NCI-H146 (cell line): ENCODE results near the gene TRAK1.

Source experiments
- DNase-seq: peaks from one replicate; lab custom pipeline; 2025; lab: John Stamatoyannopoulos, UW

TRAK1 gene

GRCh38 chr3:42157540-42158538 lies 66.7 kb downstream of the TRAK1 start:
- no peak for DNase-seq

GRCh38 chr3:42159147-42159546 lies 68.0 kb downstream of the TRAK1 start:
- no peak for DNase-seq

- peak; percentile 91 for DNase-seq
These were observed 68.7 kb downstream of the TRAK1 start for GRCh38 chr3:42159706-42160472.

GRCh38 chr3:42161050-42161935 lies 70.1 kb downstream of the TRAK1 start:
- DNase-seq: no peak

- no peak for DNase-seq
These were observed 71.3 kb downstream of the TRAK1 start for GRCh38 chr3:42162462-42162861.

GRCh38 chr3:42163622-42164244 lies 72.6 kb downstream of the TRAK1 start:
- DNase-seq: no peak

GRCh38 chr3:42164656-42165055 lies 73.5 kb downstream of the TRAK1 start:
- DNase-seq: no peak

- no peak for DNase-seq
These were observed 74.1 kb downstream of the TRAK1 start for GRCh38 chr3:42165211-42165610.

GRCh38 chr3:42166214-42166613 lies 75.1 kb downstream of the TRAK1 start:
- no peak for DNase-seq

GRCh38 chr3:42166662-42167300 lies 75.6 kb downstream of the TRAK1 start:
- no peak for DNase-seq

GRCh38 chr3:42169579-42170120 lies 78.5 kb downstream of the TRAK1 start:
- no peak for DNase-seq

GRCh38 chr3:42172047-42172654 lies 81.0 kb downstream of the TRAK1 start:
- DNase-seq: no peak

- DNase-seq: no peak
These were observed 82.2 kb downstream of the TRAK1 start for GRCh38 chr3:42173307-42173706.

- no peak for DNase-seq
These were observed 83.7 kb downstream of the TRAK1 start for GRCh38 chr3:42174679-42175385.

GRCh38 chr3:42175386-42176240 lies 84.5 kb downstream of the TRAK1 start:
- DNase-seq: no peak

GRCh38 chr3:42176242-42177034 lies 85.3 kb downstream of the TRAK1 start:
- no peak for DNase-seq

- DNase-seq: no peak
These were observed 86.1 kb downstream of the TRAK1 start for GRCh38 chr3:42177068-42177800.
